GM12878 (cell line): ENCODE data around the gene MYO15B.
"Not testable (repeated sequence)": the region's sequence is repeated elsewhere in the genome, so short reads cannot be mapped to it uniquely, and the experiment has no call there.

Experiments
- BCLAF1 ChIP-seq: fragments of 450-650 bp; IDR thresholded peaks from 2 replicates; pipeline ENCODE4 v1.6.1; 2017; ENCODE audit warnings: antibody characterized with exemption, mild to moderate bottlenecking, moderate library complexity
- CTCF ChIP-seq, 3 experiments: IDR thresholded peaks in 2 of 3; conservative IDR thresholded peaks in 1 of 3; 2 replicates each; pipeline ENCODE4 v1.5.1; 2011; ENCODE audit warnings: low read depth in 3 of 3, low read length in 3 of 3, mild to moderate bottlenecking in 3 of 3, control low read depth in 2 of 3, moderate library complexity in 2 of 3, inconsistent platforms in 1 of 3, mixed read lengths in 1 of 3; ENCODE audit not compliant: control insufficient read depth in 2 of 3, insufficient read depth in 1 of 3; ENCODE audit errors: extremely low read depth in 1 of 3
- EED ChIP-seq: sonication (generic); IDR thresholded peaks from 2 replicates; pipeline ENCODE4 v1.6.1; 2016; ENCODE audit warnings: antibody characterized with exemption, low read depth
- EP300 ChIP-seq, 2 experiments: fragments of 150-350 bp in 1 of 2; IDR thresholded peaks; 2 replicates each; pipeline ENCODE4 v1.6.1; 2011 to 2012; ENCODE audit warnings: low read depth in 2 of 2, low read length in 2 of 2, borderline replicate concordance in 1 of 2, improper control_type of control experiment in 1 of 2, inconsistent platforms in 1 of 2; ENCODE audit not compliant: control insufficient read depth in 1 of 2
- EZH2 ChIP-seq: IDR thresholded peaks from 2 replicates; pipeline ENCODE4 v1.6.1; 2012; ENCODE audit warnings: low read depth, mild to moderate bottlenecking, control low read depth, inconsistent platforms, low read length, borderline replicate concordance; ENCODE audit not compliant: control insufficient read depth
- HDGF ChIP-seq: fragments of 450-650 bp; IDR thresholded peaks from 2 replicates; pipeline ENCODE4 v1.6.1; 2016; ENCODE audit warnings: antibody characterized with exemption
- IKZF1 ChIP-seq: fragments of 450-650 bp; conservative IDR thresholded peaks from 2 replicates; pipeline ENCODE4 v1.6.1; 2017; ENCODE audit warnings: antibody characterized with exemption, mild to moderate bottlenecking
- RBBP5 ChIP-seq: fragments of 200-600 bp; sonication (generic); conservative IDR thresholded peaks from 2 replicates; pipeline ENCODE4 v1.6.1; 2016
- SMC3 ChIP-seq: IDR thresholded peaks from 2 replicates; pipeline ENCODE4 v1.6.1; 2011; ENCODE audit warnings: low read length, improper control_type of control experiment, borderline replicate concordance

GRCh38 chr17:75593430-75593829 is 5.8 kb downstream of the MYO15B start:
- not testable (repeated sequence) for TF ChIP-seq CTCF (IDR thresholded peaks at IDR 0.05 in 2 of 3, conservative IDR thresholded peaks at IDR 0.05 in 1 of 3; ENCODE audit: control insufficient read depth in 2 of 3, extremely low read depth in 1 of 3, insufficient read depth in 1 of 3, low read depth in 3 of 3, low read length in 3 of 3); HDGF; BCLAF1; EZH2; IKZF1; EED; SMC3; RBBP5; EP300 (IDR thresholded peaks at IDR 0.05; ENCODE audit: borderline replicate concordance in 1 of 2, control insufficient read depth in 1 of 2, low read depth in 2 of 2, low read length in 2 of 2)
